SK-N-SH treated with all-trans-retinoic acid at 6 μM for 48 hours (cell line): ENCODE results near the gene GINS1.

Experiments used
- CREB5 ChIP-seq: fragments of 250-450 bp; sonication (Bioruptor Pico); IDR thresholded peaks from 2 replicates; pipeline ENCODE4 v1.5.1; 2020; ENCODE audit warnings: low read depth, mild to moderate bottlenecking, moderate library complexity
- ESRRG ChIP-seq: fragments of 250-450 bp; sonication (Bioruptor Pico); IDR thresholded peaks from 2 replicates; pipeline ENCODE4 v1.6.1; 2021; ENCODE audit warnings: mild to moderate bottlenecking
- TOX ChIP-seq: fragments of 250-450 bp; sonication (Bioruptor Pico); IDR thresholded peaks from 2 replicates; pipeline ENCODE4 v1.8.0; 2021; ENCODE audit warnings: mild to moderate bottlenecking, moderate library complexity, borderline replicate concordance
- TSHZ2 ChIP-seq: fragments of 250-450 bp; sonication (Bioruptor Pico); IDR thresholded peaks from 2 replicates; pipeline ENCODE4 v1.5.0; 2020; ENCODE audit warnings: mild to moderate bottlenecking, moderate library complexity
- ZFP3 ChIP-seq: fragments of 250-450 bp; sonication (Bioruptor Pico); IDR thresholded peaks from 2 replicates; pipeline ENCODE4 v1.5.0; 2020; ENCODE audit warnings: mild to moderate bottlenecking, moderate library complexity

- TF ChIP-seq ZFP3 (no peak), TOX (CRISPR knock-in tag) (no peak), CREB5 (CRISPR knock-in tag) (no peak), TSHZ2 (CRISPR knock-in tag) (no peak), ESRRG (CRISPR knock-in tag) (no peak)
Observed at GRCh38 chr20:25408890-25409289, 1.4 kb downstream of the GINS1 start.
